ENCODE data around the gene CDC42BPA. TPM values are rescaled to one million over a fixed set of nuclear protein-coding genes. Genes with fewer than 3 reads are reported as not detected.

CDC42BPA gene
- total RNA-seq, 2 donors from 2014 or later, result 30.0 to 34.3 TPM

GRCh38 chr1:226964611-226965486 is 353.4 kb downstream of the CDC42BPA start:
- Mint-ChIP-seq H3K36me3 (ENCODE audit: low read depth) (peaks cover 5% of the 10 kb centered on the region), H3K27ac (no peak overlapping the region), H3K9me3 (peaks cover 3% of the 10 kb centered on the region), H3K27me3 (ENCODE audit: insufficient read depth) (no peaks in the 10 kb centered on the region), H3K4me1 (no peaks in the 10 kb centered on the region), H3K4me3 (no peak overlapping the region)
- Histone ChIP-seq H3K27me3 (ENCODE audit: control insufficient read depth, insufficient read depth, low read length, poor library complexity, severe bottlenecking) (no peaks in the 10 kb centered on the region), H3K4me3 (ENCODE audit: low read length) (no peak overlapping the region), H3K9me3 (ENCODE audit: control insufficient read depth, low read length) (peaks cover 5% of the 10 kb centered on the region), H3K36me3 (ENCODE audit: control insufficient read depth, insufficient read depth, low read length) (no peaks in the 10 kb centered on the region), H3K9ac (ENCODE audit: extremely low read depth, low read length, poor library complexity, severe bottlenecking) (no peak overlapping the region), H3K4me1 (ENCODE audit: control insufficient read depth, insufficient read depth, low read length) (no peaks in the 10 kb centered on the region), H3K27ac (ENCODE audit: low read depth, low read length) (no peak overlapping the region)
- DNase-seq, result no peak
- 91 to 93% methylated on average over 23 to 29 of the region's 29 CpGs for WGBS, 2 experiments (ENCODE audit: insufficient coverage in 1 of 2, insufficient read length in 1 of 2)
- TF ChIP-seq CTCF (conservative IDR thresholded peaks at IDR 0.05), result no peak

- no peaks in the 10 kb centered on the region for H3K4me1 ChIP-seq (ENCODE audit: control insufficient read depth, insufficient read depth, low read length)
- 91 to 94% methylated on average over 5 to 6 of the region's 6 CpGs for WGBS, 2 experiments (ENCODE audit: insufficient coverage in 1 of 2, insufficient read length in 1 of 2)
- H3K4me3 Mint-ChIP-seq, result no peak overlapping the region
- no peak for DNase-seq
- H3K36me3 Mint-ChIP-seq (ENCODE audit: low read depth), result no peaks in the 10 kb centered on the region
- H3K9me3 Mint-ChIP-seq, result peaks cover 10% of the 10 kb centered on the region
- no peaks in the 10 kb centered on the region for H3K27me3 Mint-ChIP-seq (ENCODE audit: insufficient read depth)
- H3K9ac ChIP-seq (ENCODE audit: extremely low read depth, low read length, poor library complexity, severe bottlenecking), result no peak overlapping the region
- peaks cover 11% of the 10 kb centered on the region for H3K9me3 ChIP-seq (ENCODE audit: control insufficient read depth, low read length)
- H3K27me3 ChIP-seq (ENCODE audit: control insufficient read depth, insufficient read depth, low read length, poor library complexity, severe bottlenecking), result no peaks in the 10 kb centered on the region
- no peaks in the 10 kb centered on the region for H3K36me3 ChIP-seq (ENCODE audit: control insufficient read depth, insufficient read depth, low read length)
- TF ChIP-seq CTCF (conservative IDR thresholded peaks at IDR 0.05), result no peak
- H3K4me1 Mint-ChIP-seq, result no peaks in the 10 kb centered on the region
- H3K27ac ChIP-seq (ENCODE audit: low read depth, low read length), result no peak overlapping the region
- H3K4me3 ChIP-seq (ENCODE audit: low read length), result no peak overlapping the region
- no peak overlapping the region for H3K27ac Mint-ChIP-seq
Observed at GRCh38 chr1:226964068-226964425, 354.2 kb downstream of the CDC42BPA start.

GRCh38 chr1:226962421-226963391 is 355.6 kb downstream of the CDC42BPA start:
- Histone ChIP-seq H3K9ac (ENCODE audit: extremely low read depth, low read length, poor library complexity, severe bottlenecking) (no peak overlapping the region), H3K4me1 (ENCODE audit: control insufficient read depth, insufficient read depth, low read length) (no peaks in the 10 kb centered on the region), H3K9me3 (ENCODE audit: control insufficient read depth, low read length) (peaks cover 11% of the 10 kb centered on the region), H3K4me3 (ENCODE audit: low read length) (no peak overlapping the region), H3K27ac (ENCODE audit: low read depth, low read length) (no peak overlapping the region), H3K36me3 (ENCODE audit: control insufficient read depth, insufficient read depth, low read length) (no peaks in the 10 kb centered on the region), H3K27me3 (ENCODE audit: control insufficient read depth, insufficient read depth, low read length, poor library complexity, severe bottlenecking) (no peaks in the 10 kb centered on the region)
- 92 to 93% methylated on average over 21 to 28 of the region's 28 CpGs for WGBS, 2 experiments (ENCODE audit: insufficient coverage in 1 of 2, insufficient read length in 1 of 2)
- no peaks in the 10 kb centered on the region for H3K27me3 Mint-ChIP-seq (ENCODE audit: insufficient read depth)
- DNase-seq, result no peak
- H3K4me1 Mint-ChIP-seq, result no peaks in the 10 kb centered on the region
- no peak overlapping the region for H3K27ac Mint-ChIP-seq
- H3K36me3 Mint-ChIP-seq (ENCODE audit: low read depth), result no peaks in the 10 kb centered on the region
- H3K9me3 Mint-ChIP-seq, result peaks cover 11% of the 10 kb centered on the region
- no peak for TF ChIP-seq CTCF (conservative IDR thresholded peaks at IDR 0.05)
- no peak overlapping the region for H3K4me3 Mint-ChIP-seq
